HG02571 (cell line): Measurements from ENCODE around the gene CEBPB.
"Not testable (repeated sequence)": the region's sequence is repeated elsewhere in the genome, so short reads cannot be mapped to it uniquely, and the experiment has no call there.

Source experiments
- ATAC-seq: cut with Tn5 transposase; IDR thresholded peaks from one replicate; pipeline ENCODE4 v1.9.1; 2021; ENCODE audit warnings: mild to moderate bottlenecking, moderate library complexity; ENCODE audit not compliant: unreplicated experiment

The CEBPB gene

DNA sequence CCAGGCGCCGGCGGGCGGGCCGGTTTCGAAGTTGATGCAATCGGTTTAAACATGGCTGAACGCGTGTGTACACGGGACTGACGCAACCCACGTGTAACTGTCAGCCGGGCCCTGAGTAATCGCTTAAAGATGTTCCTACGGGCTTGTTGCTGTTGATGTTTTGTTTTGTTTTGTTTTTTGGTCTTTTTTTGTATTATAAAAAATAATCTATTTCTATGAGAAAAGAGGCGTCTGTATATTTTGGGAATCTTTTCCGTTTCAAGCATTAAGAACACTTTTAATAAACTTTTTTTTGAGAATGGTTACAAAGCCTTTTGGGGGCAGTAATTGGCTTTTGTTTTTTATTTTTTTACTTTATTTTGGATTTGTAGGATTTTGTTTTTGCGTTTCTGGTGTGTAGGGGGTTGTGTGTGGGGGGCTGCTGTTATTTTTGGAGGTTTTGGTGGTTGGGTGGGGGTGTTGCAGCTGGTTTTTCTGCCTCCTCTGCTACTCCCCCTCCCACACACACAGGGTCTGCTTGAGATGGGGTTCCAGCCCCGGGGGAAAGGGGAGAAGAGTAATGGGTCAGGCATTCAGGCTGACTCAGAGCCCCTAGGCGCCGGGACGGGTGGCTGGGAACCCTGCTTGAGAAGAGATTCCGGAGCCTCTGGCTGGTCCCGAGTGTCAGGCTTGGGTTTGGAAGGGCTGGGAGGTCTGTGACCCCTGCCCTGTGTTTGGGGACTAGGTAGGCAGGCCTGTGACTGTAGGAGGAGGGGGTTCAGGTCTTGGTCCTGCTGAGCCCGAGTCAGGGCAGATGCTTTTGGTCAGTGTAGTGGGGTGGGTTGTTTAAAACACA, 2.0 kb downstream of the CEBPB start:
- no peak for ATAC-seq

DNA sequence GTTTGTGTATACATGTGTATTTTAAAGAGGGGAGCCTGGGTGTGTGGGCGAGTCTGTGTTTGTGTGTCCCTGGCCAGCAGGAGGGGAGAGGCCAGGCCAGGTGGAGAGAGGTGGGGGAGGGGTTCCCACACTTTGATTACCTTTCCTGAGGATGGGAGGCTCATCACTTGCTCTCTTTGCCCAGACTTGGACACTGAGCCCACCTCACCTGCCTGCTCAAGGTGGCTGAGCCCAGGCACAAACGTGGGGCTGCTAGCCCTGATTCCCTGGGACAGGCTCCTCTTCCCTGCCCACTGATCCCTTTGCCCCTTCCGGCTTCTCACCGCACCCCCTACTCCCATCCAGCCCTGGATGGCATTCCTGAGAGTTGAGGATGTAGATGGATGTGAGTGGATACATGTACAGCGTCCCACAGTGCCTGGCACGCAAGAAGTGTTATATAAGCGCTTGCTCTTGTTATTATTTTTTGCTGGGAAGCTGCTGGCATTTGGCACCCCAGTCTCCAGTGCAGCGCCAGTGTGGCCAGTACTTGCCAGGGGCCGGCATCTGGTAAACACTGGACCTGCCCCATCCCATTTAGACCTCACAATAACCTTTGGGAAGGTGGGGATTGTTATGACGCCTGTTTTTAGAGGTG, 2.7 kb downstream of the CEBPB start:
- no peak for ATAC-seq

DNA sequence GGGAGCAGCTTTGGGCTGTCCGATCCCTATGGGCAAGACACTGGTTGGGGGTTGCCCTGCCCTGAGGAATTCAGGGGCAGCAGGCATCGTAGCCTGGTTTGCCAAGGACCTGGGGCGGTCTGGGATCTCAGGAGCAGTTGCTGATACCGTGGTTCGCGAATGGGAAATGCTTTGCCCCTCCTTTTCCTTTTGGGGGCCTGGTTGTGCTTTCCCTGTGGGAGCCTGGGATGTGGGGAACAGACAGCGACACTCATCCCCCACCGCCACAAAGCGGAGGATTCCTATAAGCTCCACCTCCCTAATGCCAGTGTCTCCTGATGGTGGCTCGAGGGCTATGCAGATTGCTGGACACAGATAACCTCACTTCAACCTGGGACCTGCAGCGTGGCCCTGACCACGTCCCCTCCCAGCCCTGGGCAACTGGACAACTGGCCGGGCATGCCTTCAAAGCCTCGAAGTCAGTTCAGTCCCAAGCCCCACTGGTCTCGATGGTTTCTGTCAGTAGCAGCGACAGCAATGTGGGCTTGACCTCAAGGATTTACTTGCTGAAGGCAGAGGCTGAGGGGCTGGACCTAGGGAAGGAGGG, 3.3 kb downstream of the CEBPB start:
- no peak for ATAC-seq

DNA sequence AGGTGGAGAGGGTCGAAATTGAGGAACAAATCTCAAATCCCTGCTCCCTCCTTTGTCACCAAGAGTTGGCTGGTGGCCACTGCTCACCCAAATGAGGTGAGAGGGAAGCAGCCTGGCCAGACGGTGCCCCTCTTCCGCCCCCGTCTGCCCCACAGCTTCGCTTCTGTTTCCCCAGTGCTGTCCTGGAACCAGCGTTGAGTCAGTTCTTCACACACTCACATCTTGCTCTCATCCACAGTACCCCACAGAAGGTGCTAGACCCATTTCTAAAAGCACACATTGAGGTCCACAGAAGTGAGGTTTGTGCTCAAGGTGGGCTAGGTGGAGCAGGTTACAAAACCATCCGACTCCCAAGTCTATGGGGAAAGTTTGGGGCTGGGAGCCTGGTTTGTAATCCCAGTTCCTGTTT, 3.8 kb downstream of the CEBPB start:
- ATAC-seq, result no peak

DNA sequence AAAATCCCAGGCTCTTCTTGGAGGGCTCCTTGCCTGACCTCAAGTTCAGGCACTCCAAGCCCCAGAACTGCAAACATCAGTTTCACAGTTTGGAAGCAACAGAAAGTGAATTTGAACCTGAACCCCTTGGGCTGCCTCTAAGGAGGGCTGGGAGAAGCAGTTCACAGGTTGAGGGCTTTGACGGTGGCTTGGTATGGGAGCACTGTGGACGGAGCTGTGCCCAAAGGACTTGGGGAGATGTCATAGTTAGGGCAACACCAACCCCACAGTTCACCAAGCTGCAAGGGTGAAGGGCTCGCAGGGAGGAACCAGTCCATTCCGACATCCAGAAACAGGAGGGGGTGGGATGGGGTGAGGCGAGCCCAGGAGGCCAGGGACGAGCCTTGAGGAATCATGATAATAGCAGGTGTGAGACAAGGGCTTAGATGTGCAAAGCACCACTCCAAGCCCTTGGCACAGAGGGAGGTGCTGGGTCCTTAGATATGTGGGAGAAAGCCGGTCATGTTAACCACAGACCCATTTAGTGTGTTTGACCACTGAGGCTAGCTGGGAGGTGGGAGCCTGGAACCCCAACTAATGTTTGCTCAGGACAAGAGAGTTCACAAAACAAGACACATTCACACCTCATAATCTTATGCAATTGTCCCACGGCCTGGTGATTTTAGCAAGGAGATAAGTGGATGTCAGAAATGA, 4.3 kb downstream of the CEBPB start:
- ATAC-seq, result no peak

DNA sequence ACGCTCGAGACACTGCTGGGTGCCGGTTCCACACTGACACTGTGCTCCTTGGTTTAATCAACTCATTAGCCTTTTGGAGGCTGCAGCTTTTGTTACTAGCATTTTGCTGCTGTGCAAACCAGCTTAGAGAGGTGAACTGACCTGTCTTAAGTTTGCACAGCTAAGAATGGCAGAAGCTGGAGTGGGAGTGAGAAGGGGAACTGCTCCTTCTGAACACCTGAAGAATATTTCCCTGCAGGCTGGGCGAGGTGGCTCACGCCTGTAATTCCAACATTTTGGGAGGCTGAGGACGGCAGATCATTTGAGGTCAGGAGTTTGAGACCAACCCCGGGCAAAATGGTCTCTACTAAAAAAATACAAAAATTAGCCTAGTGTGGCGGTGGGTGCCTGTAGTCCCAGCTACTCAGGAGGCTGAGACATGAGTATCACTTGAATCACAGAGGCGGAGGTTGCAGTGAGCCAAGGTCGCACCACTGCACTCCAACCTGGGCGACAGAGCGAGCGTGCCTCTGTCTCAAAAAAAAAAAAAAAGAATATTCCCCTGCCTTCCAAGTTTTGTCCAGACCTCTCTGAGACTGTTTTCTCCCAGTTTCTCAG, 5.0 kb downstream of the CEBPB start:
- no peak for ATAC-seq

DNA sequence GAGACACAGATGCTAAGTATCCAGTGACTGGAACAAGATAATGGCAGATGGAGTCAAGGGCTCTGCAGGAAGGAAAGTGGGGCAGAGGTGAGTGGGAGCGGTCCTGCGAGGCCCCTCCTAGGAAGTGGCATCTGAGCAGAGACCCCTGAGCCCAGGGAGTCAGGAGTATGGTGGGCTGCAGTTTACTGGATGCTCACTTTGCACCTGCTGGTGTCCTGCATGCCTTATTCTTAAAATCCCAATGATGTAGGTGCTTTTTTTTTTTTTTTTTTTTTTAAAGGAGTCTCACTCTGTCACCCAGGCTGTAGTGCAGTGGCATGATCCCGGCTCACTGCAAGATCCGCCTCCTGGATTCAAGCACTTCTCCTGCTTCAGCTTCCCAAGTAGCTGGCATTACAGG, 5.6 kb downstream of the CEBPB start:
- ATAC-seq, result no peak

DNA sequence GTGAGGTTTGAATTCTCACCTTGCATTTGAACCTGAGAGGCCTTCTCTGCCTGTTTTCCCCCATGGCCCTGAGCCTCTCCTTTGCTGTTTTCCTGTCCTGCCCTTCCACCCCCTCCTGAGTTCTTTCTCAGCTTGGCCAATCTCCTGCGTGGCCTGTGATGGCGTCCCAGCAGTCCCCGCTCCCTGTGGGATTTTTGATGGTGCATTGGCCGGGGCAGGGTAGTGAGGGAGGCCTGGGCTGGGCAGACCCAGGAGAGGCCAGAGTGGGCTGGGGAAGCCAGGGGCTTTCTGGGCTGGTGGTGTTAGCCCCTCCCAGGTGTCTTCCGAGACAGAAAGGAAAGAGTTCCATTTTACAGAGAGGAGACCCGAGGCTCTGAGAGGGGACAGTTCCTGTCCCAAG, 6.3 kb downstream of the CEBPB start:
- no peak for ATAC-seq

DNA sequence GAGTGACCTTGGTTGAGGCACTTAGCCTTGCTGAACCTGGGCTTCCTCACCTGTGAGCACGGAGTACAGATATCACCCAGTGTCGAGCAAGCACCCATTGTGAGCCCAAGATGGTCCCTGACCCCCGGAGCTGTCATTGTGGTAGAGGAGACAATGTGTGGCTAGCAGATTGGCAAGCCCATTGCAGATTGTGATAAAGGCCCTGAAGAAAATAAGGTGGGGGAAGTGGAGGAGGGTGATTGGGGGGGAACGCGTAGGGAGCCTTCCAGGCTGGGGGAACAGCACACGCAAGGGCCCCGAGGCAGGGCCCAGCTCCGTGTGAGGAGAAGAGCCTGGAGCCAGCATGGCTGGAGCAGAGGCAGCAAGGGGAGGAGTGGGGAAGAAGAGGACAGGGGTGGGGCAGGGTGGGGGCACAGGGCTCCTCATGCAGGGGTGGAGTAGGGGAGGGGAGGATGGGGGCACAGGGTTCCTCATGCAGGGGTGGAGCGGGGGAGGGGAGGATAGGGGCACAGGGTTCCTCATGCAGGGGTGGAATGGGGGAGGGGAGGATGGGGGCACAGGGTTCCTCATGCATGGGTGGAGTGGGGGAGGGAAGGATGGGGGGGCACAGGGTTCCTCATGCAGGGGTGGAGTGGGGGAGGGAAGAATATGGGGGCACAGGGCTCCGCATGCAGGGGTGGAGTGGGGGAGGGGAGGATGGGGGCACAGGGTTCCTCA, 7.0 kb downstream of the CEBPB start:
- no peak for ATAC-seq

DNA sequence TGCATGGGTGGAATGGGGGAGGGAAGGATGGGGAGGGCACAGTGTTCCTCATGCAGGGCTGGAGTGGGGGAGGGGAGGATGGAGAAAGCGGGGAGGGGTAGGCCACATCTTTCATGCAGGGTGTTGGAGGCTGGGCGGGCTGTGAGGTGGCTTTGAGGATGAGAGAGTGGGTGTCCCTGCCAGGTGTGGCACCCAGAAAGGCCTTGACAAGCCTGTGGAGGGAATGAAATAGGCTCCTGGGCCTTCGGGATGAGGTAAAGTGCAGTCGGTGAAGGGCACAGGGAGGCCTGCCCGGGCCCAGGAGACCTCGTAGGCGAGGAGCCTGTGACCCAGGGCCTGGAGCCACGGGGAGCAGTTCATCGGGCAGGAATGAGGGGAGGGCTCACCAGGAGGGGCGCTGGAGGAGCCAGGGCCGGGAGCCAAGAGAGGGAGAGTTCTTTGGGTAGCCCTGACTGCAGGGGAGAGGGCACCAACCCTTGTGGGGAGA, 7.6 kb downstream of the CEBPB start:
- ATAC-seq, result no peak

DNA sequence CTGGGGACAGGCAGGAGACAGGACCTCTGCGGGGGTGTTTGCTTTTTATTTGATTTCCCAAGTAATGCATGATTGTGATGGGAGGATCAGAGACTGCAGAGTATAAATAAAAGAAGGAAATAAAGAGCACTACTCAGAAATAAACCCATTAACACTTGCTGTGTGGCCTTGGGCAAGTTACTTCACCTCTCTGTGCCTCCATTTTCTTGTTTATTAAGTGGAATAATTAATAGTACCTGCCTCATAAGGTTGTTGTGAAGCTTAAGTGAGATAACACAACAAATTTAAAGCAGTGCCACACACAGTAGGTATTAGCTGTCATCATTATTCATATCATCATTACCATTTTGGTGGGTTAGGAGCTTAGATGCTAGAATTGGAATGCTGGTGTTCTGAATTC, 8.1 kb downstream of the CEBPB start:
- no peak for ATAC-seq

DNA sequence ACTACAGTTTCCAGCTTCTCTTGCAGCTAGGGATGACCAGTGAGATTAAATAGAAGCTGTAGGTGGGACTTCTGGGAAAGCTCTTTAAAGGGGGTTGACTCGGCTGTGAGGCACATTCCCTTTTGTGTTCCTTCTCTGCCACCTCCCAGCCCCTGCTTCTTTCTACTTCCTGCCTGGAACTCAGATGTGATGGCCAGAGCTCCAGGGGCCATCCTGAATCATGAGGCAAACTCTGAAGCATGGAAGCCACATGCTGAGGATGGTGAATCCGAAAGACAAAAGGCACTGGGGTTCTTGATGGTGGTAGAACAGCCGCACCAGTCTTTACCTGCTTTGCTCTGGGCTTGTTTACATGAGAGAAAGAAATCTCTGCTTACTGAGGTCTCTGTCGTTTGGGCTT, 9.1 kb downstream of the CEBPB start:
- no peak for ATAC-seq

DNA sequence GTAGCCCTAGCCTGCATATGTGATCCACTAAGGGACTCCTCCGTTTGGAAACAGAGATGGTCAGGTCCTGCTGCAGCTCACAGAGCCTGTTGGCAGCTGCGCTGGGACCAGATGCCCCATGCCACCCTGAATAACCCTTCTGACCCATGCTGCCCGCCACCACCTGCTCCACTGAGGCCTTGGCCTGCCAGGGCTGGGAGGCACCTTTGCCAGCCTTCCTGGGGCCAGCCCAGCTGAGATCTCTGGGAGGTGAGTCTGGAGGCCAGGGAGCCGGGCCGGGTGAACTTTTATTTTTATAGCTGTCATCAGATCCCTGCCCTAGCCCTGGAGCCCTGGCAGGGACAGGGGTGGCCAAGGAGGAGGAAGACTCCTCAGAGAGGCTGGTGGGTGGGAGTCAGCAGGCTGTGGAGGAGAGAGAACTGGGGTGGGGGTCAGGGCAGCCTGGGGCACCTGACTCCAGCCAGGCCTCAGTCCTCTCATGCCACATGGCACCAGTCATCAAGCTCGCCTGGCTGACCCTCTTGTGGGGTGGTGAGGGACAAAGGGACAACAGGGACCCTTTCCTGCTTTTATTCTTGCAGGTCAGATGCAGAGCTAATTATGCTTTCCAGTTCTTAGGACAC, 10.0 kb downstream of the CEBPB start:
- ATAC-seq, result no peak

DNA sequence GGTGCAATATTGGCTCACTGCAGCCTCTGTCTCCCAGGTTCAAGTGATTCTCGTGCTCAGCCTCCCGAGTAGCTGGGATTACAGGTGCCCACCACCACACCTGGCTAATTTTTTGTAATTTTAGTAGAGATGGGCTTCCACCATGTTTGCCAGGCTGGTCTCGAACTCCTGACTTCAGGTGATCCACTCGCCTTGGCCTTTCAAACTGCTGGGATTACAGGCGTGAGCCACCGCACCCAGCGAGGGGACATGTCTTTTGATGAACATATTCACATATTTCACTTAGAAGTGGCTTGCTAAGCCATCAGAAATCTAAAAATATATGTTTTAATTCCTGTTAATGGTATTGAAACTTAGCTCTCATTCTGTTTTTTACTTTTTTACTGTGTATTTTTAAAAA, 11.1 kb downstream of the CEBPB start:
- ATAC-seq, result not testable (repeated sequence)

DNA sequence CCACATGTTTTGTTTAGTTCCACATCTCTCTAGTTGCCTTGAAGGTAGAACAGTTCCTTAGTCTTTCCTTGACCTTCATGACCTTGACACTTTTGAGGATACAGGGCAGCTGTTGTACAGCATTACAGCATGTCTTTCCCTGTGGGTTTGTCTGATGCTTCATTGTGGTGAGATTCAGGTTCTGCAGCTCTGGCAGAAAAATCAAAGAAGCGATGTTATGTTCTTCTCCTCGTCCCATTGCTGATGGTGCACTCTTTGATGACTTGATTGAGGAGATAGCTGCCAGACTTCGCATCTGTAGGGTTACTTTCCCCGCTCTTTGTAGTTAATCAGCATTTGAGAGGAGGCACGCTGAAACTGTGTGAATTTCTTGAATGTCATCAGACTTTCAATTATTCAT, 12.0 kb downstream of the CEBPB start:
- no peak for ATAC-seq

DNA sequence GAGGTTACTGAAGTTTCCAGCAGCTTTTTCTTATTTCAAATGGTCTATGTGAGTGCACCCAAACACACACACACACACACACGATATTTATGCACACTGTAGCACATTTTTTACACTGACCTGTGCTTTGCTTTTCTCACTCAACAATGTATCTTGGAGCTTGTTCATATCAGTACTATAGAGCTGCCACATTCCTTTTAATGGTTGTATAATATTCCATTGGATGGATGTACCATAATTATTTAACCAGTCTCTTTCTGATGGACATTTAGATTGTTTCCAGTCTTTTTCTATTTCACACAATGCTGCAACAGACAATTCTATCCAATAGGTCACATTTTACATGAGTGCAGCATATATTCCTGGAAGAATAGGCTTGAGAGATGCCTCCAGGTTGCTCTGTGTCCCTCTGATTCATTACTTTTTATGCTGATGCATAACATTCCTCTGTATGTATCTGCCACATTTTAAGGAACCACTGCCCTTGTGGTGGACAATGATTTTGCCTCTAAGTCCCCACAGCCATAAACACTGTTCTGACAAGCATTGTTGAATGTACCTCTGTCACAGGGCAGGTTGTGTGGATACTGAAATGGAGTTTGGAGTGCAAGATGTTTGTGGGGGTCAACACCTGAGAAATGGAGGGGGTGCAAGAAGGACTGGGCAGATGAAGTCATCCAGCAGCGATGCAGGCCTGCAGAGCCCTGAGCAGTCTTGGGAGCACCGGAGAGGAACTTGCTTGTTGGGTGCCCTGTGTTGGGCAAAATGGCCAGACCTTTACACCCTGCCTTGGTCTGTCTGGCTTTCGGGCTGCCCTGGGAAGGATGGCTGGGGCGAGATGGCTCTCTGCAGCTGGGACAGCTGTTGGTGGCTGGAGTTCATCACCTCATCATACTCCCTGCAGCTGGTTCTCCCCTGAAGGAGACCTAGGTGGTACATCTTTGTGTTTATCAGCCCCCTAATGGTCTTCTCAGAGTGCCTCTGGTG, 13.6 kb downstream of the CEBPB start:
- no peak for ATAC-seq

DNA sequence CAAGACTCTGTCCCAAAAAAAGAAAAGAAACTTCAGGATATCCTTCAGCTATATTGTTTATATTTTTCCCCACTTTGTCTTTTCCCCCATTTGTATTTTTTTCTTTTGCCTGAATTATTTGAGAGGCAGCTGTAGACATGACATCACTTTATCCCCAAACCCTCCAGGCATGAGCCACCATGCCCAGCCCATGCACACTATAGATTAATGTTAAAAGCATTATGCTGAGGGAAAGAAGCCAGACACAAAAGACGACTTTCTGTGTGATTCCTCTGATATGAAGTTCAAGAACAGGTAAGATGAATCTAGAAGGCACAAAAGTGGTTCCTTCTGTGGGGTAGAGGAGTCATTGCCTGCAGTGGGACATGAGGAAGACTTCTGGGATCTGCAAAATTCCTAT, 16.4 kb downstream of the CEBPB start:
- no peak for ATAC-seq

DNA sequence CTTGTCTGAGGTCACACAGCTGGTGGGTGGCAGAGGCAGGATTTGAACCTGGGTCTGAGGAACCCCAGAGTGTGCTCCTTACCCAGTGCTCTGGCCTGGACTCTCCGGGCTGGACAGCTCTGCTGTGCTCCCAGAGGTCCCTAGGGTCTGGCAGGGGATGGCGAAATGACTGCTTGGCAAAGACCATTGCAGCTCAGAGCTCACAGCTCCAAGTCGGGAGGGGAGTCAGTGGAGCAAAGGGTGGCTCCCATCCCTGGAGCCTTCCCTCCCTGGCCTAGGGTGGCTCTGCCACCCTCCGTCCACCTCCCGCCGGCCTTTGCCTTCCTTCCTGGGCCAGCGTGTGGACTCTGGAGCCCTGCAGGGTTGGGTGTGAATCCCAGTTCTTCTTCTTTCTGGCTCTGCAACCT, 17.5 kb downstream of the CEBPB start:
- ATAC-seq, result no peak

DNA sequence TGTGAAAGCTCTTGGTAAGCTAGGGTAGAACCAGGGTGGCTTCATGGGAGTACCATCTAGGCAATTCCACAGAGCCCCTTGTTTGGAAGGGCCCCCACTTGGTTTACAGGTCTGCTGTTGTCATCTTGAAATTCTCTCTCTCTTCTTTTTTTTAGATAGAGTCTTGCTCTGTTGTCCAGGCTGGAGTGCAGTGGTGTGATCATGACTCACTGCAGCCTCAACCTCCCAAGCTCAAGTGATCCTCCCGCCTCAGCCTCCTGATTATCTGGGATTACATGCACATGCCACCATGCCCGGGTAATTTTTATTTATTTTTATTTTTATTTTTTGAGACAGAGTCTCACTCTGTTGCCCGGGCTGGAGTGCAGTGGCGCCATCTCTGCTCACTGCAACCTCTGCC, 18.2 kb downstream of the CEBPB start:
- ATAC-seq, result not testable (repeated sequence)
